Lower leg skin (tissue), 3 donors: ENCODE data around the gene ACSL1.
"Not testable (repeated sequence)": the region's sequence is repeated elsewhere in the genome, so short reads cannot be mapped to it uniquely, and the experiment has no call there.

ENCODE experiments used
- CTCF ChIP-seq, 3 donors: fragments of 450-650 bp; IDR thresholded peaks; one replicate each; pipeline ENCODE4 v1.5.1; 2016; ENCODE audit warnings: antibody characterized with exemption in 3 of 3, mild to moderate bottlenecking in 3 of 3, moderate library complexity in 2 of 3
- POLR2A ChIP-seq, 2 donors: fragments of 450-650 bp; IDR thresholded peaks; one replicate each; pipeline ENCODE4 v1.6.1; 2016 to 2017; ENCODE audit warnings: antibody characterized with exemption in 2 of 2, mild to moderate bottlenecking in 1 of 2, moderate library complexity in 1 of 2

GRCh38 chr4:184839075-184839399 is 13.3 kb upstream of the ACSL1 start:
- TF ChIP-seq CTCF, POLR2A (IDR thresholded peaks at IDR 0.05): not testable (repeated sequence)
